Ovary (tissue), 3 donors: ENCODE measurements around the gene FUBP3.

Experiments
- POLR2A ChIP-seq: fragments of 450-650 bp; IDR thresholded peaks from one replicate; pipeline ENCODE4 v1.6.1; 2017; ENCODE audit warnings: antibody characterized with exemption, mild to moderate bottlenecking, moderate library complexity
- TF ChIP-seq, protein P1 (sequence below), 3 donors: fragments of 450-650 bp in 2 of 3; fragments of 200-600 bp in 1 of 3; IDR thresholded peaks; one replicate each; pipeline versions ENCODE4 v1.5.1 to v1.8.0; 2016 to 2022; ENCODE audit warnings: antibody characterized with exemption in 3 of 3, mild to moderate bottlenecking in 1 of 3
- donor health status: DM: no; HTN: no; CAD: no.

DNA sequence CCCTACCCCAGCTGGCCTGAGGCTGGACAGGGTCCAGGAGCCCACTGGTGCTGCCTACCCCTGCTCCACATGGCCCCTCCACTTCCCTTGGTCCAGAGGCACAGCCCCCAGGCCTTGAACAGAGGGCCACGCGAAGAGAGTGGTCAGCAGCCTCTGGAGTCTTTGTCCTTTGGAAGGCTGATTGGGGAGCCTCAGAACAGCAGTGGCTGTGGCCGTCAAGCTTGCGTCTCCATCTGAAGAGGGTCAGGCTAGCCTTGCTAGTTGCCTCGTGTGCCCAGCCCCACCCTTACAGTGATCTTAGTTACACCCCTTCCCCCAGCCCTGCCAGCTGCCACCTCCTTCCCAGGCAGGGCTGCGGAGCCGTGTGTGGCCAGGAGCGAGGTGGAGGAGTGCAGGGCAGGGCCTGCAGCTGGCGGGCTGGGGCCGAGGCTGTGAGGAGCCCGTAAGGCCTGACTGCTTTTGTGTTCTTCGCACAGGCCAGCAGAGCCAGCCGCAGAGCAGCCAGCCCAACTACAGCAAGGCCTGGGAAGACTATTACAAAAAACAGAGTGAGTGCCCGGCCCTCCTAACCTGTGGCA, 54.9 kb downstream of the FUBP3 start:
- TF ChIP-seq POLR2A, result no peak
- TF ChIP-seq, protein P1, sequence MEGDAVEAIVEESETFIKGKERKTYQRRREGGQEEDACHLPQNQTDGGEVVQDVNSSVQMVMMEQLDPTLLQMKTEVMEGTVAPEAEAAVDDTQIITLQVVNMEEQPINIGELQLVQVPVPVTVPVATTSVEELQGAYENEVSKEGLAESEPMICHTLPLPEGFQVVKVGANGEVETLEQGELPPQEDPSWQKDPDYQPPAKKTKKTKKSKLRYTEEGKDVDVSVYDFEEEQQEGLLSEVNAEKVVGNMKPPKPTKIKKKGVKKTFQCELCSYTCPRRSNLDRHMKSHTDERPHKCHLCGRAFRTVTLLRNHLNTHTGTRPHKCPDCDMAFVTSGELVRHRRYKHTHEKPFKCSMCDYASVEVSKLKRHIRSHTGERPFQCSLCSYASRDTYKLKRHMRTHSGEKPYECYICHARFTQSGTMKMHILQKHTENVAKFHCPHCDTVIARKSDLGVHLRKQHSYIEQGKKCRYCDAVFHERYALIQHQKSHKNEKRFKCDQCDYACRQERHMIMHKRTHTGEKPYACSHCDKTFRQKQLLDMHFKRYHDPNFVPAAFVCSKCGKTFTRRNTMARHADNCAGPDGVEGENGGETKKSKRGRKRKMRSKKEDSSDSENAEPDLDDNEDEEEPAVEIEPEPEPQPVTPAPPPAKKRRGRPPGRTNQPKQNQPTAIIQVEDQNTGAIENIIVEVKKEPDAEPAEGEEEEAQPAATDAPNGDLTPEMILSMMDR (IDR thresholded peaks at IDR 0.05), result no peak
